Measurements from ENCODE around the gene BMPR1B. TPM values are rescaled to one million over a fixed set of nuclear protein-coding genes. Genes with fewer than 3 reads are reported as not detected.
A peak's percentile ranks its signal among the peaks of the same experiment; 100 is the strongest.

The BMPR1B gene
- polyA plus RNA-seq, 2 of the 4 experiments (the other 2 are of a cell fraction) = 6.4 to 21.2 TPM

DNA sequence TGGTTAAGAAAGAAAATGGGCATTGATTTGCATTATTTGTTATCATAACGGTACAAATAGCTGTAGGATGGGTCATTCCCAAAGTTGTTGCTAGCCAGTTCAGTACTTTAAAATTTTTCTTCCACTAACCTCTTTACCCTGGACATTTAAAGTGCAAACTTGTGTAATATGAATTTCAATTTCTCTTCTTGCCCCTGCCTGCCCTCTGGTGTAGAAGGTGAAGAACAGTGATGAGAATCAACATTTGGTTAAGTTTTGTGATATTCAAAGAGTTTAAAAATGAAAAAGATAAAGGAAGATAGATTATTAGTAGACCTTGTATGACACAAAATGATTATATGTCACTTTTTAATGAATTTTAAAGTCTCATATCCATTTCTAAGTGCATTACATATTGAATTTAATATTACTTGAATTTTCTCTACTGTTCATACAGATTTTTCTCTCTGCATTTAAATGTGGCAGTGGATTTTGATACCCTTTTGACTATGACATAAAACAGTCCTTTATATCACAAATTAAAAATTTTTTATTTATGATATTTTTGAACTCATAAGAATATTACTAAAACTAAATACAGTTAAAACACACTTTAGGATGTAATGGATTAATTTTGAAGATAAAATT lies 337.7 kb downstream of the BMPR1B start:
- 3% methylated on average over 1 of the region's 1 CpG for WGBS (ENCODE audit: missing lambda C conversion rate)
- Histone ChIP-seq H3K9me3 (no peaks in the 10 kb centered on the region), H3K4me2 (peak overlapping the region; percentile 99), H3K4me1 (peaks cover 45% of the 10 kb centered on the region), H3K4me3 (no peak overlapping the region; the same call in 2 of the 3 replicates), H3K27ac (peak overlapping the region; percentile 78 to 89)
- FAIRE-seq = peak; percentile 68
- TF ChIP-seq CTCF (IDR thresholded peaks at IDR 0.05) (peak; percentile 82), SMC3 (IDR thresholded peaks at IDR 0.05) (peak; percentile 88), RAD21 (conservative IDR thresholded peaks at IDR 0.05 in 1 of 2, IDR thresholded peaks at IDR 0.05 in 1 of 2) (peak; percentile 87 to 90), CEBPB (IDR thresholded peaks at IDR 0.05) (peak; percentile 26 to 78; a peak in 2 of 4 replicates), SREBF2 (IDR thresholded peaks at IDR 0.05) (no peak)
- TF ChIP-seq, protein P1, sequence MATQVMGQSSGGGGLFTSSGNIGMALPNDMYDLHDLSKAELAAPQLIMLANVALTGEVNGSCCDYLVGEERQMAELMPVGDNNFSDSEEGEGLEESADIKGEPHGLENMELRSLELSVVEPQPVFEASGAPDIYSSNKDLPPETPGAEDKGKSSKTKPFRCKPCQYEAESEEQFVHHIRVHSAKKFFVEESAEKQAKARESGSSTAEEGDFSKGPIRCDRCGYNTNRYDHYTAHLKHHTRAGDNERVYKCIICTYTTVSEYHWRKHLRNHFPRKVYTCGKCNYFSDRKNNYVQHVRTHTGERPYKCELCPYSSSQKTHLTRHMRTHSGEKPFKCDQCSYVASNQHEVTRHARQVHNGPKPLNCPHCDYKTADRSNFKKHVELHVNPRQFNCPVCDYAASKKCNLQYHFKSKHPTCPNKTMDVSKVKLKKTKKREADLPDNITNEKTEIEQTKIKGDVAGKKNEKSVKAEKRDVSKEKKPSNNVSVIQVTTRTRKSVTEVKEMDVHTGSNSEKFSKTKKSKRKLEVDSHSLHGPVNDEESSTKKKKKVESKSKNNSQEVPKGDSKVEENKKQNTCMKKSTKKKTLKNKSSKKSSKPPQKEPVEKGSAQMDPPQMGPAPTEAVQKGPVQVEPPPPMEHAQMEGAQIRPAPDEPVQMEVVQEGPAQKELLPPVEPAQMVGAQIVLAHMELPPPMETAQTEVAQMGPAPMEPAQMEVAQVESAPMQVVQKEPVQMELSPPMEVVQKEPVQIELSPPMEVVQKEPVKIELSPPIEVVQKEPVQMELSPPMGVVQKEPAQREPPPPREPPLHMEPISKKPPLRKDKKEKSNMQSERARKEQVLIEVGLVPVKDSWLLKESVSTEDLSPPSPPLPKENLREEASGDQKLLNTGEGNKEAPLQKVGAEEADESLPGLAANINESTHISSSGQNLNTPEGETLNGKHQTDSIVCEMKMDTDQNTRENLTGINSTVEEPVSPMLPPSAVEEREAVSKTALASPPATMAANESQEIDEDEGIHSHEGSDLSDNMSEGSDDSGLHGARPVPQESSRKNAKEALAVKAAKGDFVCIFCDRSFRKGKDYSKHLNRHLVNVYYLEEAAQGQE (IDR thresholded peaks at IDR 0.05) = no peak
- CTCF ChIA-PET = interaction anchor here (0.7 to 2.2 kb wide), 6 partner anchors 10 to 349 kb away, joined by 3 to 6 read pairs (median 4); no protein-coding TSS in a partner anchor
- DNase-seq (ENCODE audit: low read depth in 1 of 2, low spot score in 1 of 2) = peak in 1 of 2 experiments; percentile 78
- POLR2A ChIA-PET = no interaction called here
- ATAC-seq = peak; percentile 74 to 80; a peak in 5 of 6 replicates

DNA sequence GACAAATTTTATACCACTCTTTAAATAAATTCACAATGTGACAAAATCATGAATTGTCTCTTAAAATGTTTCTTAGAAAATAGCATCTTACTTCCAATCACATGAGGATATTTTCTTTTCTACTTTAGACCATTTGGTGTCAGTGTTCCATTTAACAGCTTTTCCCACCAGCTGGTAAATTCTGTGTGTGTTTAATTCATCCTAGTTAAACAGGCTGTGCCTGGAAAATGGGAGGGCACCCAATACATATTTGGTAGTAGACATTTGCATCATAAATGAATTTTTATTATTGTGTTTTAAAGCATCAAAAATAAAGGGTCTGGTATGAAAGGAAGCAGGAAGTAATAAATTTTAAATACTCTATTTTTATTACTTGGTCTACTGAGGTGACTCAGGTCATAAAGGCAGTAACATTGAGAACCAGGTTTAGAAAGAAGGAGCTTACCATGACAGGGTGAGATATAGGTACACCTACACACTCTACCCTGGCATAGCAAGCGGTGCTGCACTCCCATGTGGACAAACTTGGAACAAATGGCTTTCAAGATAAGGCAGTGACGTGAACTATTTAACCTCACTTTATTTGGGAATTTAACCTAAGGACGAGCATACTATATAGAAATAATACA lies 344.5 kb downstream of the BMPR1B start:
- H3K4me1 ChIP-seq = peaks cover 58% of the 10 kb centered on the region
- peak in 1 of 2 experiments; percentile 35; a peak in 1 of 6 replicates for ATAC-seq
- ChIA-PET CTCF (no interaction called here), POLR2A (no interaction called here)
- no peak overlapping the region for H3K4me3 ChIP-seq
- no peaks in the 10 kb centered on the region for H3K9me3 ChIP-seq
- H3K27ac ChIP-seq = peak overlapping the region; percentile 37 to 58; a peak in 3 of 6 replicates
- H3K4me2 ChIP-seq = peak overlapping the region; percentile 37; the same call in 2 of the 3 replicates
- no peak for FAIRE-seq
- WGBS (ENCODE audit: missing lambda C conversion rate) = 81% methylated on average over 3 of the region's 3 CpGs
- no peak for DNase-seq (ENCODE audit: low read depth in 1 of 2, low spot score in 1 of 2)
- no peak for TF ChIP-seq HEYL (CRISPR knock-in tag; IDR thresholded peaks at IDR 0.05)
- peak; percentile 4; the same call in 1 of the 3 replicates for TF ChIP-seq CTCF (IDR thresholded peaks at IDR 0.05)
- no peak for TF ChIP-seq ELK1 (IDR thresholded peaks at IDR 0.05; ENCODE audit: low read depth, low read length)
- TF ChIP-seq GATA3 (IDR thresholded peaks at IDR 0.05; ENCODE audit: borderline replicate concordance) = no peak
- no peak for TF ChIP-seq POLR2A (IDR thresholded peaks at IDR 0.05; ENCODE audit: low read length)
- no peak for TF ChIP-seq USF2 (IDR thresholded peaks at IDR 0.05)
- TF ChIP-seq RAD21 (conservative IDR thresholded peaks at IDR 0.05 in 1 of 2, IDR thresholded peaks at IDR 0.05 in 1 of 2) = 0 out of 5 replicates have a peak, but pooled peaks of 1 of the 2 experiments have one; percentile 13
- no peak for TF ChIP-seq HMGXB4 (CRISPR knock-in tag; IDR thresholded peaks at IDR 0.05; ENCODE audit: borderline replicate concordance)
- TF ChIP-seq CHD4 (IDR thresholded peaks at IDR 0.05; ENCODE audit: borderline replicate concordance) = no peak
- no peak for TF ChIP-seq ZFP36 (IDR thresholded peaks at IDR 0.05; ENCODE audit: borderline replicate concordance, partially characterized antibody)
- no peak for TF ChIP-seq JUNB (IDR thresholded peaks at IDR 0.05)
- no peak for TF ChIP-seq SREBF2 (IDR thresholded peaks at IDR 0.05)
